Sigmoid colon (tissue), 7 donors: Measurements from ENCODE around the gene RUFY2. TPM values are rescaled to one million over a fixed set of nuclear protein-coding genes. Genes with fewer than 3 reads are reported as not detected.
A peak's percentile ranks its signal among the peaks of the same experiment; 100 is the strongest.

Source experiments
- DNase-seq: peaks from one replicate; pipeline ENCODE4 v3.0.0-alpha.2; 2019
- H3K27ac ChIP-seq, 4 donors: fragments of 200-600 bp; sonication (generic); one replicate each; pipeline ENCODE4 v1.5.1; 2016 to 2019; ENCODE audit warnings: mild to moderate bottlenecking in 1 of 4
- H3K27me3 ChIP-seq, 3 donors: fragments of 200-600 bp; sonication (generic); one replicate each; pipeline ENCODE4 v1.5.1; 2019; ENCODE audit warnings: mild to moderate bottlenecking in 1 of 3
- H3K36me3 ChIP-seq, 4 donors: fragments of 200-600 bp; sonication (generic); one replicate each; pipeline ENCODE4 v1.5.1; 2016 to 2019
- H3K4me1 ChIP-seq, 4 donors: fragments of 200-600 bp; sonication (generic); one replicate each; pipeline ENCODE4 v1.5.1; 2017 to 2019
- H3K4me3 ChIP-seq, 4 donors: fragments of 200-600 bp; sonication (generic); one replicate each; pipeline ENCODE4 v1.5.1; 2017 to 2019; ENCODE audit warnings: mild to moderate bottlenecking in 2 of 4, moderate library complexity in 1 of 4
- H3K9me3 ChIP-seq, 4 donors: fragments of 200-600 bp in 3 of 4; sonication (generic) in 3 of 4; one replicate each; pipeline versions ENCODE4 v1.5.1 to v1.6.1; 2013 to 2019
- CTCF ChIP-seq, 4 experiments: fragments of 450-650 bp in 3 of 4; fragments of 200-600 bp in 1 of 4; IDR thresholded peaks; one replicate each; pipeline ENCODE4 v1.5.1; 2016 to 2019; ENCODE audit warnings: antibody characterized with exemption in 4 of 4, mild to moderate bottlenecking in 3 of 4, moderate library complexity in 2 of 4
- EP300 ChIP-seq, 4 donors: sonication (generic); formaldehyde crosslinking; IDR thresholded peaks; one replicate each; pipeline ENCODE4 v1.6.1; 2017; ENCODE audit warnings: antibody characterized with exemption in 4 of 4
- POLR2A ChIP-seq, 2 donors: fragments of 450-650 bp; IDR thresholded peaks; one replicate each; pipeline ENCODE4 v1.6.1; 2016; ENCODE audit warnings: antibody characterized with exemption in 2 of 2, mild to moderate bottlenecking in 2 of 2, moderate library complexity in 2 of 2
- POLR2AphosphoS5 ChIP-seq, 4 donors: sonication (generic); formaldehyde crosslinking; IDR thresholded peaks; one replicate each; pipeline ENCODE4 v1.6.1; 2017; ENCODE audit warnings: antibody characterized with exemption in 4 of 4
- WGBS, 2 donors: extraction: QIAGEN DNeasy Blood & Tissue Kit; methylation state at CpG; one replicate each; pipeline ENCODE4 v1.1.7; 2013; 5-methylcytosine and 5-hydroxymethylcytosine counted together
- intact Hi-C: fragments of 100-400 bp; cut with DNase I; formaldehyde crosslinking; loops from one replicate; pipeline ENCODE4 v1.15.1; 2023
- polyA plus RNA-seq, 3 donors: library from polyadenylated mRNA; stranded (reverse); fragments of 200-250 nt; gene quantifications; one replicate each; pipeline ENCODE4 v1.2.3, GENCODE V29; 2013
- total RNA-seq, 4 donors: library from RNA; depleted of rRNA; stranded (reverse); fragments of >200 nt; gene quantifications; one replicate each; pipeline ENCODE4 v1.1.0, GENCODE V29; 2016
- donor health status: healthy with polysubstance abuse.
- donor health status: Bipolar disorder and iron deficiency.
- donor health status: healthy.

Gene RUFY2
- total and polyA plus RNA-seq, 7 donors, result 5.8 to 34.9 (median 19.3) TPM

GRCh38 chr10:68362590-68362989 is 44.5 kb downstream of the RUFY2 start:
- H3K36me3 ChIP-seq, result peaks cover 3 to 88% (median 32%) of the 10 kb centered on the region in 4 donors
- H3K27me3 ChIP-seq, result no peaks in the 10 kb centered on the region
- H3K4me1 ChIP-seq, result no peaks in the 10 kb centered on the region
- WGBS, 2 donors, result 71 to 91% methylated on average over 3 of the region's 3 CpGs
- H3K4me3 ChIP-seq, result no peak overlapping the region
- TF ChIP-seq EP300 (IDR thresholded peaks at IDR 0.05) (no peak), POLR2A (IDR thresholded peaks at IDR 0.05) (no peak), POLR2AphosphoS5 (IDR thresholded peaks at IDR 0.05) (no peak), CTCF (IDR thresholded peaks at IDR 0.05) (no peak)
- no peaks in the 10 kb centered on the region for H3K9me3 ChIP-seq
- DNase-seq, result no peak
- intact Hi-C loops, result no loop called here
- H3K27ac ChIP-seq, result no peak overlapping the region

DNA sequence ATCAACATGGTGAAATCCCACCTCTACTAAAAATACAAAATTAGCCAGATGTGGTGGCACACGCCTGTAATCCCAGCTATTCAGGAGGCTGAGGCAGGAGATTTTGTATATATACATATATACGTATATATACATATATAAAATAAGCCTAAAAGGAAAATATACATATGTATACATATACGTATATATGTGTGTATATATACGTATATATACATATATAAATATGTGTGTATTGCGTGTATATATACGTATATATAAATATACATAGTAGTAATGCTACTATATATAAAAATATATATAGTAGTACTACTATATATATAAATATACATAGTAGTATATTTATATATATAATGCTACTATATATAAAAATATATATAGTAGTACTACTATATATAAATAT is 47.9 kb downstream of the RUFY2 start:
- Histone ChIP-seq H3K4me1 (no peaks in the 10 kb centered on the region), H3K9me3 (no peaks in the 10 kb centered on the region), H3K4me3 (no peak overlapping the region), H3K36me3 (peaks cover 3 to 96% (median 31%) of the 10 kb centered on the region in 4 donors), H3K27ac (no peak overlapping the region), H3K27me3 (no peaks in the 10 kb centered on the region)
- WGBS, 2 donors, result 97 to 98% methylated on average over 6 of the region's 6 CpGs
- intact Hi-C loops, result no loop called here
- TF ChIP-seq EP300 (IDR thresholded peaks at IDR 0.05) (no peak), CTCF (IDR thresholded peaks at IDR 0.05) (no peak), POLR2A (IDR thresholded peaks at IDR 0.05) (no peak), POLR2AphosphoS5 (IDR thresholded peaks at IDR 0.05) (no peak)
- no peak for DNase-seq

- peaks cover 19 to 90% (median 32%) of the 10 kb centered on the region in 4 donors for H3K36me3 ChIP-seq
- TF ChIP-seq EP300 (IDR thresholded peaks at IDR 0.05), result no peak
- TF ChIP-seq POLR2A (IDR thresholded peaks at IDR 0.05), result no peak
- TF ChIP-seq CTCF (IDR thresholded peaks at IDR 0.05), result no peak
- TF ChIP-seq POLR2AphosphoS5 (IDR thresholded peaks at IDR 0.05), result no peak
- H3K4me1 ChIP-seq, result no peaks in the 10 kb centered on the region
- no peak overlapping the region for H3K4me3 ChIP-seq
- no peak for DNase-seq
- H3K9me3 ChIP-seq, result no peaks in the 10 kb centered on the region
- 95 to 98% methylated on average over 2 of the region's 2 CpGs for WGBS, 2 donors
- no peak overlapping the region for H3K27ac ChIP-seq
- no peaks in the 10 kb centered on the region for H3K27me3 ChIP-seq
- intact Hi-C loops, result no loop called here
Measured at GRCh38 chr10:68353537-68353936, 53.5 kb downstream of the RUFY2 start.

DNA sequence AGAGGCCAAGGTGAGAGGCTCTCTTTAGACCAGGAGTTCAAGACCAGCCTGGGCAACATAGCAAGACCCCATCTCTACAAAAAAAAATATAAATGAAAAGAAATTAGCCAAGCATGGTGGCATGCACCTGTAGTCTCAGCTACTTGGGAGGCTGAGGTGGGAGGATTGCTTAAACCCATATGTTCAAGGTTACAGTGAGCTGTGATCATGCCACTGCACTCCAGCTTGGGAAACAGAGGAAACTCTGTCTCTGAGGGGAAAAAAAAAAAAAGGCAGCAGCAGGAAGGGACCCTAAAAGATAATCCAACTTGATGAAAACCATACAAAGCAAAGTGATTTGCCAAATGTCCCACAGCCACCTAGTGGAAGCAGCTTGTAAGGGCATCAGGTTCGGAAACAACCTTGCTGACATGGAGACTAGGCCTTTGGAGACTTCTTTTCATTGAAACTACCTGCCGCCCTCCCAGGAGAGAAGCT is 58.8 kb downstream of the RUFY2 start:
- Histone ChIP-seq H3K4me1 (no peaks in the 10 kb centered on the region), H3K27me3 (no peaks in the 10 kb centered on the region), H3K9me3 (no peaks in the 10 kb centered on the region), H3K36me3 (peaks cover 18 to 79% (median 38%) of the 10 kb centered on the region in 4 donors), H3K27ac (peak overlapping the region in 1 of 4 donors; percentile 16), H3K4me3 (no peak overlapping the region)
- WGBS, 2 donors, result 27 to 61% methylated on average over 2 of the region's 2 CpGs
- intact Hi-C loops, result loop anchor here (5.0 kb wide), 1 partner anchor 554 kb away; the partner anchor contains the start of gene DDX50
- TF ChIP-seq POLR2AphosphoS5 (IDR thresholded peaks at IDR 0.05) (peak in 1 of 4 donors; percentile 24), POLR2A (IDR thresholded peaks at IDR 0.05) (no peak), CTCF (IDR thresholded peaks at IDR 0.05) (peak in 3 of 4 experiments; percentile 45 to 62 (median 48)), EP300 (IDR thresholded peaks at IDR 0.05) (no peak)
- DNase-seq, result no peak

DNA sequence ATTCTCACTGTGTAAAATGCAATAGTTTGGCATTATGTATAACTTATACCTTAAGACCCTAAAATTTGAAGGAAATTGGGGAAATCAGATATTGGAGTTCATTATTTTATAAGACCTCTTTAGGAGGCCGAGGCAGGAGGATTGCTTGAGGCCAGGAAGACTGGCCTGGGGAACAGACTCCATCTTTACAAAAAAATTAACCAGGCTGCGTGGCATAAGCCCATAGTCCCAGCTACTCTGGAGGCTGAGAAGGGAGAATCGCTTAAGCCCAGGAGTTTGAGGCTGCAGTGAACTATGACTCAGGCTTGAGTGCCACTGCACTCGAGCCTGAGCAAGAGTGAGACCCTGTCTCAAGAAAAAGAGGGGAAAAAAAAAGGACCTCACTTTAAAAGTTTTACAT is 60.3 kb downstream of the RUFY2 start:
- Histone ChIP-seq H3K9me3 (no peaks in the 10 kb centered on the region), H3K36me3 (peaks cover 8 to 79% (median 37%) of the 10 kb centered on the region in 4 donors), H3K27ac (no peak overlapping the region), H3K4me3 (no peak overlapping the region), H3K27me3 (no peaks in the 10 kb centered on the region), H3K4me1 (no peaks in the 10 kb centered on the region)
- TF ChIP-seq POLR2A (IDR thresholded peaks at IDR 0.05) (no peak), POLR2AphosphoS5 (IDR thresholded peaks at IDR 0.05) (peak in 1 of 4 donors; percentile 2)
- WGBS, 2 donors, result 77 to 93% methylated on average over 4 of the region's 4 CpGs
- no peak for DNase-seq
- intact Hi-C loops, result loop anchor here (5.0 kb wide), 1 partner anchor 556 kb away; the partner anchor contains the start of gene DDX50
